Upper lobe of right lung (tissue), 1 donor: ENCODE data around the gene WDR5. TPM values are rescaled to one million over a fixed set of nuclear protein-coding genes. Genes with fewer than 3 reads are reported as not detected.

Source experiments
- ATAC-seq: fragments of 200-7000 bp; cut with Tn5 transposase; one replicate; pipeline ENCODE4 v1.9.1; 2020; ENCODE audit warnings: mild to moderate bottlenecking, moderate library complexity
- DNase-seq: peaks from one replicate; pipeline ENCODE4 v3.0.0-alpha.2; 2020
- H3K27ac ChIP-seq: fragments of 200-600 bp; one replicate; pipeline ENCODE4 v1.8.0; 2022
- H3K27me3 ChIP-seq: fragments of 200-600 bp; one replicate; pipeline ENCODE4 v1.8.0; 2022; ENCODE audit warnings: mild to moderate bottlenecking
- H3K36me3 ChIP-seq: fragments of 200-600 bp; one replicate; pipeline ENCODE4 v1.8.0; 2022
- H3K4me1 ChIP-seq: fragments of 200-600 bp; one replicate; pipeline ENCODE4 v1.8.0; 2022
- H3K4me3 ChIP-seq: fragments of 200-600 bp; one replicate; pipeline ENCODE4 v1.8.0; 2022; ENCODE audit warnings: mild to moderate bottlenecking
- H3K9me3 ChIP-seq: fragments of 200-600 bp; one replicate; pipeline ENCODE4 v1.8.0; 2022
- intact Hi-C: fragments of 100-400 bp; cut with DNase I; formaldehyde crosslinking; loops from one replicate; pipeline ENCODE4 v1.11.0; 2022
- total RNA-seq: library from RNA; stranded (reverse); fragmentation: NEBNext Ultra II Directional; extraction: Animal tissue kit (Norgen Biotek cat#: 25700); gene quantifications from one replicate; pipeline ENCODE4 v1.2.1, GENCODE V29; 2021
- TF ChIP-seq, protein P1 (sequence below): fragments of 200-600 bp; IDR thresholded peaks from one replicate; pipeline ENCODE4 v1.8.0; 2022; ENCODE audit warnings: antibody characterized with exemption
- donor health status: DM: no; HTN: yes; CAD: no; lungs with severe emphysema.

The WDR5 gene
- total RNA-seq, 1 donor from 2014 or later: 26.6 TPM

DNA sequence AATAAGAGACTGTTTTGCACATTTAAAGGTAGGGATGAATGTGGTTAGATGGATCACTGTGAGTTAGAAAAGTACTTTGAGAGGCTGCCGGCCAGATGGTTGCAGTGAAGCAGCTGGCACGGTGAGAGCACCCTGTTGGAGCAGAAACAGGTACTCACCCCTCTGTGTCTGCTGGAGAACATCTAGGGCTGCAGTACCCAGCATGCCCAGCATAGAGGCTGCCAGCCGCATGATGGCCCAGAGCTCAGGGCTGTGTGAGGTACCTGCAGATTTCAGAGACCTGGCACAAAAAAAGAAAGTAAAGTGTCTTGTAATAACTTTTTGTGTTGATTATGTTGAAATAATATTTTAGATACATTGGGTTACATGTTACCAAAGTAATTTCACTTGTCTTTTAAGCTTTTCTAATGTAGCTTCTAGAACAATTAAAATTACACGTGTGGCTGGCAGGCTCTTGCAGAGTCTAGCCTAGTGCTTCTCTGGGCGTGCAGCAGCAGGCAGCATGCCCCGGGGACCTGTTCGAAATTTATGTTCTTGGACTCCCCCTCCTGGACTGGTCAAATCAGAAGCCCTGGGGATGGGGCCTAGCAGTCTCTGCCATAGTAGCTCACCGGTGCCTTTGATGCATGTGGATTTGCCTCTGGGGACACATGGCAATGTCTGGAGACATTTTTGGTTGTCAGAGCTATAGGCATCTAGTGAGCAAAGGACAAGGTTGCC is 11.1 kb downstream of the WDR5 start:
- no peaks in the 10 kb centered on the region for H3K27me3 ChIP-seq
- intact Hi-C loops: no loop called here
- H3K27ac ChIP-seq: no peak overlapping the region
- H3K36me3 ChIP-seq: peaks cover 93% of the 10 kb centered on the region
- TF ChIP-seq, protein P1, sequence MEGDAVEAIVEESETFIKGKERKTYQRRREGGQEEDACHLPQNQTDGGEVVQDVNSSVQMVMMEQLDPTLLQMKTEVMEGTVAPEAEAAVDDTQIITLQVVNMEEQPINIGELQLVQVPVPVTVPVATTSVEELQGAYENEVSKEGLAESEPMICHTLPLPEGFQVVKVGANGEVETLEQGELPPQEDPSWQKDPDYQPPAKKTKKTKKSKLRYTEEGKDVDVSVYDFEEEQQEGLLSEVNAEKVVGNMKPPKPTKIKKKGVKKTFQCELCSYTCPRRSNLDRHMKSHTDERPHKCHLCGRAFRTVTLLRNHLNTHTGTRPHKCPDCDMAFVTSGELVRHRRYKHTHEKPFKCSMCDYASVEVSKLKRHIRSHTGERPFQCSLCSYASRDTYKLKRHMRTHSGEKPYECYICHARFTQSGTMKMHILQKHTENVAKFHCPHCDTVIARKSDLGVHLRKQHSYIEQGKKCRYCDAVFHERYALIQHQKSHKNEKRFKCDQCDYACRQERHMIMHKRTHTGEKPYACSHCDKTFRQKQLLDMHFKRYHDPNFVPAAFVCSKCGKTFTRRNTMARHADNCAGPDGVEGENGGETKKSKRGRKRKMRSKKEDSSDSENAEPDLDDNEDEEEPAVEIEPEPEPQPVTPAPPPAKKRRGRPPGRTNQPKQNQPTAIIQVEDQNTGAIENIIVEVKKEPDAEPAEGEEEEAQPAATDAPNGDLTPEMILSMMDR: no peak
- H3K9me3 ChIP-seq: no peaks in the 10 kb centered on the region
- no peak overlapping the region for H3K4me3 ChIP-seq
- DNase-seq: no peak
- H3K4me1 ChIP-seq: no peaks in the 10 kb centered on the region
- ATAC-seq: no peak

GRCh38 chr9:134149380-134149779 is 13.5 kb downstream of the WDR5 start:
- no peaks in the 10 kb centered on the region for H3K27me3 ChIP-seq
- H3K4me1 ChIP-seq: no peaks in the 10 kb centered on the region
- intact Hi-C loops: no loop called here
- no peaks in the 10 kb centered on the region for H3K9me3 ChIP-seq
- peaks cover 92% of the 10 kb centered on the region for H3K36me3 ChIP-seq
- ATAC-seq (no peak), DNase-seq (no peak)
- no peak overlapping the region for H3K4me3 ChIP-seq
- TF ChIP-seq, protein P1: no peak
- no peak overlapping the region for H3K27ac ChIP-seq

DNA sequence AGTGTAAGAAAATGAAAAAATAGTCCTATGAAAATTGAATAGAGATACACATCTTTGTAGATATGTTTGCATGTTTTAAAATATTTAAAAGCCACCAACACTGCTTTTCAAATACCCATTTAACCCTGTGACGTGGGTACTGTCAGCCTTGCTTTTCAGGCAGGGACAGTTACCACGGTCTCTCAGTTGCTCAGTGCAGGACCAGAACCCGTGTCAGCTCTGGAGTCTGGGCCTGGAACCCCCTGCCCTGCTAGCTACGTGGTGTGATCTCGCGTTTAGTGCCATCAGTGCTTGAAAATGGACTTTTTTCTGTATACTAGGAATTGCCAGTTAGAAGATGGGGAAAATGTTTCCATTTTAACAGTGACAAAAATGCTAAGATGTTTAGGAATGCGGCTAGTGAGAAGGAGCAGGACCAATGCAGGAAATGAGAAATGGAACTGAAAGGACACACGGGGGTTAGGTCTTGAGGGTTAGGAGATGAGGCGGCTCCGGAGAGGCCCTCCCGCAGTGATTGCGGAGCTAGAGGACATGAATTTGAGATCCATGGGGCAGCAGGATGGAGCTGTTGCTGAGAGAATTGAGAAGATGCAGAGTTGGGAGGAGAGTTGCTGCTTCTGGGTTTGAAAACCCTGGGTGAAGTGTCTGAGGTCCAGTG is 14.8 kb downstream of the WDR5 start:
- H3K36me3 ChIP-seq: peaks cover 93% of the 10 kb centered on the region

DNA sequence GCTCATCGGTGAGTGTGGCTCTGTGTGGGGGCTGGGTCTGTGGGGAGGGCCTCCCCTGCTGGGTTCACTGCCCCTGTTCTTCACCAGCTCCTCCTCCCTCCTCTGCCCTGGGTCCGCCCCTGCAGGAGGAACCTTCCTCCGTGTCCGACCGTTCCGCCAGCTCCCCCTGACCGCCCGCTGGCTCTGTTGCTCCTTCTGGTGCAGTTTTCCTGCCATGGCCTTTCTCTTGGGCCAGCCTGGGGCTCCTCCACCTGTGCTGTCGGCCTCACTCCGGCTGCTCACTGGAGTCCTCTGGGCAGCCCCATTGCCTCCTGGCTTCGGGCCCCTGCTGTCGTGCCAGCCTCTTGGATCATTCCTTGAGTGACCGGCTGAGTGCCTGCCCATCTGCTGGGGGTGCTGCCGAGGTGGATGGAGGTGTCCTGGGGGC is 16.2 kb downstream of the WDR5 start:
- ATAC-seq: no peak
- DNase-seq: no peak
- Histone ChIP-seq H3K9me3 (no peaks in the 10 kb centered on the region), H3K36me3 (peaks cover 94% of the 10 kb centered on the region), H3K4me1 (no peaks in the 10 kb centered on the region), H3K4me3 (no peak overlapping the region), H3K27me3 (no peaks in the 10 kb centered on the region), H3K27ac (no peak overlapping the region)
- TF ChIP-seq, protein P1: no peak
- intact Hi-C loops: no loop called here

More for the DNA sequence above, 14.8 kb downstream of the WDR5 start:
- Histone ChIP-seq H3K27me3 (no peaks in the 10 kb centered on the region), H3K27ac (no peak overlapping the region), H3K9me3 (no peaks in the 10 kb centered on the region), H3K4me3 (no peak overlapping the region), H3K4me1 (no peaks in the 10 kb centered on the region)
- intact Hi-C loops: no loop called here
- DNase-seq (no peak), ATAC-seq (no peak)
- TF ChIP-seq, protein P1: no peak

DNA sequence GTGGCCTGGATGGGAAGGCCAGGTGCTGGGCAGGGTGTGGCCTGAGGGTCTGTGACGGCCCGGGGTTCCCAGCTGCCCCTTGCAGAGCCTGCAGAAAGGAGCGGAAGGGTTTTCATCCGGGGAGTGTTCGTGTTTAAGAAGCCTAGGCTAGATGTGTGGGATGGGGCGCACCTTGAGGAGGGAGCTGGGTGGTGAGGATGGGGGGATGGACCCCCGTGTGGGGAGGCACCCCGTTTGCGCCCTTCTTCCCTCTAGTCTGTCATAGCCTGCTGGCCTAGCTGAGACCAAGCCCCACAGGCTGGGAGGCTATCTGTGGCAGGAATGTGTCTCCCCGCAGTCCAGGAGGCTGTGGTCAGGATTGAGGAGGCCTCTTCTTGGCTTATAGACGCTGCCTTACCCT is 16.6 kb downstream of the WDR5 start:
- Histone ChIP-seq H3K27me3 (no peaks in the 10 kb centered on the region), H3K9me3 (no peaks in the 10 kb centered on the region), H3K4me1 (no peaks in the 10 kb centered on the region), H3K36me3 (peaks cover 94% of the 10 kb centered on the region), H3K27ac (no peak overlapping the region), H3K4me3 (no peak overlapping the region)
- TF ChIP-seq, protein P1: no peak
- intact Hi-C loops: no loop called here
- DNase-seq (no peak), ATAC-seq (no peak)
